COLO668 (cell line): ENCODE results near the gene TNFRSF8.

Source experiments
- DNase-seq: peaks from one replicate; lab custom pipeline; 2025; ENCODE audit not compliant: unreplicated experiment; lab: John Stamatoyannopoulos, UW

TNFRSF8 gene

DNA sequence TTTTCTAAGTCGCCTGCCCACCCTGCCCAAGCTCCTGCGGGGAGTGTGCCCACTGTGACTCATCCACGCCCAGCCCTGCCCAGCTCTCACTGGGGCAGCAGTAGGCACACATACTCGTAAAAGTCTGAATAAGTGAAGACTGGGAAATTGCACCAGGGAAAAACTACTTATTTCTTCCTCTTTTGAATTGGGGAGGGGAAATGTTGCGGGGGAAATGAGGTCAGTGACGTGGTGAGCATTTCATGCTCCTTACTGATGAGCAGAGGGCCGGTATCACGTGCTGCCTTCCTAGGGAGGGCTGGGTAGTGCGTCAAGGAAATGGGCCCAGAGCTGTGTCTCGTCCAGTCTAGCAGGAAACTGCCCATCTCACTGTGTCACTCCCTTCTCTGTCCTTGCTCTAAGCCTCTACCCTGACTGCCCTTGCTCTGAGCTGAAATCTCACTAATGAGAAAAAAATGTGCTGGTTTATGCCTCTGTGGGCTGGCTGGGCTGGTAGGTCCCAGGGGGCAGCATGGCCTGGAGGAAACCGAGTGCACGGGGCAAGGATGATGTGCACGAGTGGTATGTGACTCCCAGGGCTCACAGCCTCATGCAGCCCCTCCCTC is 90.2 kb downstream of the TNFRSF8 start:
- no peak for DNase-seq

DNA sequence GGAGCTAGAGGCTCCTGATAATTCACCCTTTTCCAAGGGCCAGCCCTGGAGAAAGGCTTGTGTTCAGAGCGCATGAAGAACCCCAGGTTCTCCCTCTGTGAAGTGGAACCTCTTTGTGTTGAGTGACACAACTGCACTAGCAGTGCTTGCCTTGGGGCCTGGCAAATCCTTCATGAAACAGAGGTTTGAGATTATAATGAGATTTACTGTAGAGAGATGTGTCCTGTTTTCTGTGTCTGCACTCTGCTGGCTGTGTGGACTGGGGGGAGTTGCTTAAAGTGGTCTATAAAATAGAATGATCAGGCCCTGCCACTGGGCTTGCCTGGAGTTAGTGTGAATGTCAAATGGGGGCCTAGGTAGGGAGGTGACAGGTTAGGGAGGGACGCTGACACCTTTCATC is 92.2 kb downstream of the TNFRSF8 start:
- no peak for DNase-seq

GRCh38 chr1:12157366-12158231 is 94.5 kb downstream of the TNFRSF8 start:
- no peak for DNase-seq

DNA sequence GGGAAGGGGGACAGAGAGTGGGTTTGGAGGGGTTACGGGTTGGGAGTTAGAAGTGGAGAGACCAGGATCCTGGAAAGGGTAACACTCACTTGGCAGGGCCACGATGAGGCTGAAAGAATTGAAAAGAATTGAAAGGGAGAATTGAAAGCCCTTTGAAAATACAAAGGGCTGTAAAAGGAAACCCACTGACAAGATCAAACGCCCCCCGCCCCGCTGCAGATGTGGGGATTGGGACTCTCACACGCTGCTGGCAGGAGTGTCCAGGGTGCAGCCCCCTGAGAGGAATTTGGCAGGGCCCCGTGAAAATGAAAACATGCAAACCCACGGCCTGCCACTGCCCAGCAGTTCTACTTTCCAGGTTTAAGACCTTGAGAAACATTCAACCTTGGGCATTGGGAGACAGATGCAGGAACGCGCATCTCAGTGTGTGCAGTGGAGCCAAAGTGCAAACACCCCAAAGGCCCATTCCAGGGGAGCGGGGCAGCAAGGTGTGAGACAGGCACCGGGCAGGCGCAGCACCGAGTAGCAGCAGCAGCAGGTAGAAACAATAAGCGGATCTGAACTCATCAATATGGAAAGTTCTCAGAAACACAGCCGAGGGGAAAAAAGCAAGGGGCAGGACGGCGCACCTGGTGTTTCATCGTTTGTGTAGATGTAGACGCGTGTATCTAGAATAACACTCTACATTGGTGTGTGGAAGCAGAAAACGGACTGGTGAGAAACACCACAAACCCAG is 95.4 kb downstream of the TNFRSF8 start:
- no peak for DNase-seq

GRCh38 chr1:12159816-12160215 is 96.7 kb downstream of the TNFRSF8 start:
- no peak for DNase-seq

DNA sequence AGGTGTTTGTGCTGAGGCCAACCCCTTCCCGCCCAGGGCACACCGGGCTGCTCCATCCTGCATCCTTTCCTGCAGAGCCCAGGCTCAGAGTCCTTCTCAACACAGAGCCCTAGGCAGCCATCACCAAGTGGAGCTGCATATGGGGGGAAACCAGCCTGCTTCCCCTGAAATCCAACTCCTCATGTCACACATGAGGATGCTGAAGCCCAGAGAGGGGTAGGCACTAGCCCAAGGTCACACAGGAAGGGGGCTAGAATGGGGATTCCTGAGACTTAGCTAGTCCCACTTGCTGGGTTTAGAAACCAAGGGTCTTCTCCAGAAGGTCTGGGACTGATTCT is 98.2 kb downstream of the TNFRSF8 start:
- no peak for DNase-seq

GRCh38 chr1:12161662-12162458 is 98.8 kb downstream of the TNFRSF8 start:
- DNase-seq = no peak

GRCh38 chr1:12162459-12163137 is 99.5 kb downstream of the TNFRSF8 start:
- no peak for DNase-seq

GRCh38 chr1:12163210-12163609 is 100.1 kb downstream of the TNFRSF8 start:
- DNase-seq = no peak

- DNase-seq = no peak
These were observed 101.1 kb downstream of the TNFRSF8 start for GRCh38 chr1:12164210-12164609.

DNA sequence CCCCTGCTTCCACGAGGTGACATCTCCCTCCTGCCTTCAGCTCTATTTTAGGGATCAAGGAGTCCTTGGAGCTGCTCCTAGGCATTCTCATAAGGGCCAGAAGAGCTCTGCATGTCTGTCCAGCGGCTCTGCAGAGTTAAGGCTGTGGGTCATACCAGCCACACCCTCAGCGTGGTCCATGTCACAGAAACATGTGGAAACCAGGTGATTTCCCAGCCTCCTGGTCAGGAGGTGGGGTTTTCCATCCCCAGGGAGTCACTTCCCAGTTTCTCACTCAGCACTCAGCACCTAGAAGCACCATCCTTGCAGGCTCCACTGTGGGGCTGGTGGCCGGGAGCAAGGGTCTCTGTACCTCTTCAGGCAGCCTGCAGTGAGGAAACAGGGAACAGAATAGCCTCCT is 102.2 kb downstream of the TNFRSF8 start:
- DNase-seq = no peak

DNA sequence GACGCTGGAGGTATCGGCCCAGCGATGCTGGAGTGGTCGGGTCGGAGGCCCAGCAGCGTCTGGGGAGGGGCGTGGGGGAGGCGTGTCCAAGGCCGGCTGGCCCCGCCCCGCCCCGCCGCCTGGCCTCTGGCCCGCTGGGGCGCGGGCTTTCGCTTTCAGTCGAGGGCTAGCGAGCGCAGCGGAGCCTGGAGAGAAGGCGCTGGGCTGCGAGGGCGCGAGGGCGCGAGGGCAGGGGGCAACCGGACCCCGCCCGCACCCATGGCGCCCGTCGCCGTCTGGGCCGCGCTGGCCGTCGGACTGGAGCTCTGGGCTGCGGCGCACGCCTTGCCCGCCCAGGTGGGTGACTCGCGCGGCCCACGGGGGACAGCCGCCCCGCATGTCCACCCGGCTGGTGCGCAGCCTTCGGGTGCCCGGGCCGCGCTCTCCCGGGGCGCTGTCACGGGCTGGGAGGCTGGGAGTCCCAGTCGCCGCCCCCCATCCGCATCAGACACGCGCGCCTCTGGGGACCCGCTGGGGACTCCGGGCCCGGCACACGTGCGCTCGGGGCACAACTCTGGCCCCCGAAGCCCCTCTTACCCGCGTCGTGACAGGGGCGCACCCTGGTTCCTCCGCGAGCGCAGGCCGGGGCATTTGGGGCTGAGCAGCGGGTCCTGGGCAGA is 103.9 kb downstream of the TNFRSF8 start, which contains the start of gene TNFRSF1B:
Gene TNFRSF1B (plus strand): TSS at position 158 of the 659 bp plus-strand sequence. CDS start 101 bp downstream, at position 259.
- peak; percentile 23 for DNase-seq

- DNase-seq = no peak
These were observed 104.7 kb downstream of the TNFRSF8 start for GRCh38 chr1:12167493-12168429.

GRCh38 chr1:12168451-12169160 is 105.5 kb downstream of the TNFRSF8 start:
- no peak for DNase-seq

DNA sequence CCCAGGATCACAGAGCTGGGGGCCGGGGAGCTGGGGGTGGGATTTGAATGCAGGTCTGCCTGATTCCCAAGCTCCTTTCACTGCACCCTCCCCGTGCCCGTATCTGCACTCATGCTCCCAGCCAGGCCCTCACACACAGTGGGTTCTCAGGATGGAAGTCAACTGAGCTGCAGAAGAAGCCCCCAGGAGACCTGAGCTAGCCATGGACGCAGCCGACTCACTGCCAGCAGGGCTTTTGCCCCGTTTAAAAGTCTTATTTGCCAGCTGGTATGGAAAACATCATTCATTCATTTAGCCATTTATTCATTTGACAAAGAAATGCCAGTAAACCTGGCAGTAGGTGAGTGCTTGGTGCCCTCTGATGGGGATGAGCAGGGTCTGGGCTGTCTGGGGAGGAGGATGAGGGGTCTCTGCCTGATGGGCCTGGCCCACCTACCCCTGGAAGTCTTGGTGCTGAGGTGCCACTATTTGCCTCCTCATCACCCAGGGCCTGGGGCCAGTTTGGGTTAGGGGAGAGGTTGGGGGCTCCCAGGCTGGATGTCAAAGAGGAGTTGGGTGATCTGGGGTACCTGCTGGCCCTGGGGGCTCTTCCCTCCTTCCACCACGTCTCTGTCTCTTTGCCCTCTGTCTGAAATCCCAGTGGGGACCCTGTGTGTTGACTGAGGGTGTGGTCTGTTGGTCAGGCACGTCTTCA is 106.5 kb downstream of the TNFRSF8 start:
- DNase-seq = no peak

- DNase-seq = no peak
These were observed 107.2 kb downstream of the TNFRSF8 start for GRCh38 chr1:12170263-12170671.

DNA sequence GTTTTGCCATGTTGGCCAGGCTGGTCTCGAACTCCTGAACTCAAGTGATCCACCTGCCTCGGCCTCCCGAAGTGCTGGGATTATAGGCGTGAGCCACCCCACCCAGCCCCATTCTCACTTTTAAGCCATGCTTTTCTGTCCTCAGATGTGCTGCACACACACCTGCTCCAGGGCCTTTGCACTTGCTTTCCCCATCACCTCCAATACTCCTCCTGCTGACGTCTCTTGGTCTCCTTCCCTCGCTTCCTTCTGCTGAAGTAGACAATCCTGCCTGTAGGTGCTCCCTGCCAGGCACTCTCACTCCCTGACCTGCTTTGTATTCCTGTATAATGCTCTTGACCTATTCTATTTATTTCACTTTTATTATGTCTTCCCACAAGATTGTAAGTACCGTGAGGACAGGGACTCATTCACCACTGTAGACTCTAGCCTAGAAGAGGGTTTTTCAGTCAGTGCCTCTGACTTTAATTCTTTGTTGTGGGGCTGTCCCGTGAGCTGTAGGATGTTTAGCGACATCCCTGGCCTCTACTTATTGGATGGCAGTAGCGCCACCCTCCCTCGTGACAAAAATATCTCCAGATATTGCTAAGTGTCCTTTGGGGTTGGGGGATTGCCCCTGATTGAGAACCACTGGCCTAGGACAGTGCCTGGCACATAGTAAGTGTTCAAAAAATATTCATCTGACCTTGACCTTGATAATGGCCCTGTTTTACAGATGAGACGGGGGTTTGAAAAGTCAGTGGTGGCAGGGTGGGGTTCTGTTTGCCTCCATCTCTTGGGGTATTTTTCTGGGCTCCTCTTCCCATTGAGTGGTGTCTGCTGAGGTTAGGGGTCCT is 108.3 kb downstream of the TNFRSF8 start:
- no peak for DNase-seq
